HepG2 (cell line): ENCODE data around the gene CNEP1R1. TPM values are rescaled to one million over a fixed set of nuclear protein-coding genes. Genes with fewer than 3 reads are reported as not detected.
A peak's percentile ranks its signal among the peaks of the same experiment; 100 is the strongest.

Experiments used
- AFF4 ChIP-seq: sonication (generic); formaldehyde crosslinking; IDR thresholded peaks from 2 replicates; pipeline ENCODE4 v1.4.0; 2020; ENCODE audit warnings: missing genetic modification reagents
- CEBPB ChIP-seq: IDR thresholded peaks from 2 replicates; pipeline ENCODE4 v1.6.1; 2011; ENCODE audit warnings: low read depth, low read length, improper control_type of control experiment, borderline replicate concordance
- CSRNP2 ChIP-seq: sonication (generic); formaldehyde crosslinking; conservative IDR thresholded peaks from 2 replicates; pipeline ENCODE4 v1.8.0; 2022; ENCODE audit warnings: low read depth, missing genetic modification reagents
- GABPA ChIP-seq, 2 experiments: IDR thresholded peaks; 2 replicates each; pipeline ENCODE4 v1.6.1; 2011 to 2016; ENCODE audit warnings: low read depth in 2 of 2, low read length in 1 of 2, missing biosample characterization in 1 of 2, missing genetic modification characterization in 1 of 2
- JUN ChIP-seq: sonication (generic); formaldehyde crosslinking; IDR thresholded peaks from 2 replicates; pipeline ENCODE4 v1.4.0; 2020; ENCODE audit warnings: mild to moderate bottlenecking, missing genetic modification reagents
- MEIS2 ChIP-seq: sonication (generic); formaldehyde crosslinking; IDR thresholded peaks from 2 replicates; pipeline ENCODE4 v1.9.0; 2021; ENCODE audit warnings: mild to moderate bottlenecking, missing genetic modification reagents
- MTF2 ChIP-seq: sonication (generic); formaldehyde crosslinking; IDR thresholded peaks from 2 replicates; pipeline ENCODE4 v1.5.0; 2020; ENCODE audit warnings: missing genetic modification reagents, borderline replicate concordance
- NAIF1 ChIP-seq: sonication (generic); formaldehyde crosslinking; IDR thresholded peaks from 2 replicates; pipeline ENCODE4 v1.5.0; 2020; ENCODE audit warnings: mild to moderate bottlenecking, missing genetic modification reagents, borderline replicate concordance
- NFIB ChIP-seq: sonication (generic); formaldehyde crosslinking; IDR thresholded peaks from 2 replicates; pipeline ENCODE4 v1.9.0; 2021; ENCODE audit warnings: missing genetic modification reagents, mild to moderate bottlenecking, borderline replicate concordance
- SKIL ChIP-seq: sonication (generic); formaldehyde crosslinking; IDR thresholded peaks from 2 replicates; pipeline ENCODE4 v1.8.0; 2022; ENCODE audit warnings: missing genetic modification reagents, mild to moderate bottlenecking, moderate library complexity, borderline replicate concordance
- ZFP91 ChIP-seq: sonication (generic); formaldehyde crosslinking; IDR thresholded peaks from 2 replicates; pipeline ENCODE4 v1.9.0; 2022; ENCODE audit warnings: missing genetic modification reagents, mild to moderate bottlenecking, borderline replicate concordance
- ZNF275 ChIP-seq: sonication (generic); formaldehyde crosslinking; IDR thresholded peaks from 2 replicates; pipeline ENCODE4 v1.8.0; 2022; ENCODE audit warnings: missing genetic modification reagents, mild to moderate bottlenecking, inconsistent platforms, borderline replicate concordance
- ZNF782 ChIP-seq: sonication (generic); formaldehyde crosslinking; IDR thresholded peaks from 2 replicates; pipeline ENCODE4 v1.4.0; 2020; ENCODE audit warnings: missing genetic modification reagents, mild to moderate bottlenecking, borderline replicate concordance
- polyA plus RNA-seq, 8 experiments: library from polyadenylated mRNA; depleted of rRNA in 3 of 8; stranded (reverse) in 7 of 8; unstranded in 1 of 8; fragments of >200 nt; fragmentation: Illumina TruSeq in 4 of 8; extraction: Trizol in 4 of 8; gene quantifications; 2 replicates each; pipeline versions ENCODE4 v1.2.1 to v1.2.3, GENCODE V29; 2011 to 2016; ENCODE audit warnings: low read depth in 4 of 8, missing spikeins in 1 of 8, mixed read lengths in 1 of 8; ENCODE audit not compliant: insufficient read depth in 1 of 8
- total RNA-seq, 5 experiments: library from RNA; depleted of rRNA; stranded (reverse); fragments of >200 nt; fragmentation: Illumina TruSeq; extraction: Trizol; gene quantifications; 2 replicates each; pipeline ENCODE4 v1.2.3, GENCODE V29; 2016; ENCODE audit warnings: low read depth in 1 of 5

Gene CNEP1R1
- total and polyA plus RNA-seq, 2 of the 13 experiments (the other 11 are each of a cell fraction or from before 2014, with no cell fraction given), result 23.6 to 26.8 TPM

GRCh38 chr16:50035468-50035992 is 10.5 kb downstream of the CNEP1R1 start (continued):
- TF ChIP-seq CSRNP2 (no peak), JUN (CRISPR knock-in tag) (no peak), NFIB (CRISPR knock-in tag) (no peak), ZNF275 (no peak), CEBPB (peak; percentile 90), MTF2 (CRISPR knock-in tag) (no peak), MEIS2 (no peak), GABPA (IDR thresholded peaks at IDR 0.05; ENCODE audit: low read depth, low read length) (no peak), GABPA (CRISPR knock-in tag; IDR thresholded peaks at IDR 0.05; ENCODE audit: low read depth) (peak; percentile 16; the same call in 1 of the 2 replicates), SKIL (no peak), AFF4 (CRISPR knock-in tag) (no peak), ZNF782 (CRISPR knock-in tag) (no peak), NAIF1 (CRISPR knock-in tag) (no peak), ZFP91 (CRISPR knock-in tag) (no peak)
